ENCODE measurements around the gene ZSCAN26.

GRCh38 chr6:28226460-28226859 is 40.5 kb upstream of the ZSCAN26 start:
- TF ChIP-seq CTCF (IDR thresholded peaks at IDR 0.05) (no peak), POLR2AphosphoS5 (IDR thresholded peaks at IDR 0.05; ENCODE audit: low read depth, low read length) (no peak)
